Epithelial cell of proximal tubule (primary cell): Measurements from ENCODE around the gene ABCG8. TPM values are rescaled to one million over a fixed set of nuclear protein-coding genes. Genes with fewer than 3 reads are reported as not detected.

Source experiments
- DNase-seq: peaks from one replicate; pipeline ENCODE4 v3.0.0-alpha.2; 2011; ENCODE audit warnings: low read depth
- H3K4me3 ChIP-seq: 2 replicates; pipeline ENCODE4 v1.5.1; 2011; ENCODE audit warnings: low read depth, mild to moderate bottlenecking, low read length
- CTCF ChIP-seq: conservative IDR thresholded peaks from 2 replicates; pipeline ENCODE4 v1.5.1; 2012; ENCODE audit warnings: low read depth, mild to moderate bottlenecking, low read length
- total RNA-seq: library from RNA; depleted of rRNA; stranded (reverse); fragments of >200 nt; gene quantifications from 2 replicates; pipeline ENCODE4 v1.2.3, GENCODE V29; 2015

The ABCG8 gene
- total RNA-seq, 1 donor from 2014 or later = not detected

- DNase-seq = no peak
- no peak for TF ChIP-seq CTCF
- no peak overlapping the region for H3K4me3 ChIP-seq
Measured at GRCh38 chr2:43880471-43880870, 41.7 kb downstream of the ABCG8 start.

- no peak for TF ChIP-seq CTCF
Measured at GRCh38 chr2:43880952-43881351, 42.2 kb downstream of the ABCG8 start.

GRCh38 chr2:43882312-43882711 lies 43.5 kb downstream of the ABCG8 start:
- no peak overlapping the region for H3K4me3 ChIP-seq
- DNase-seq = no peak
- TF ChIP-seq CTCF = no peak

More at GRCh38 chr2:43880952-43881351, 42.2 kb downstream of the ABCG8 start:
- DNase-seq = no peak
- no peak overlapping the region for H3K4me3 ChIP-seq

GRCh38 chr2:43884689-43885088 lies 45.9 kb downstream of the ABCG8 start:
- DNase-seq = no peak

GRCh38 chr2:43885132-43885632 lies 46.4 kb downstream of the ABCG8 start:
- no peak overlapping the region for H3K4me3 ChIP-seq
- no peak for TF ChIP-seq CTCF
- DNase-seq = no peak

More at GRCh38 chr2:43884689-43885088, 45.9 kb downstream of the ABCG8 start:
- H3K4me3 ChIP-seq = no peak overlapping the region
- no peak for TF ChIP-seq CTCF

- no peak overlapping the region for H3K4me3 ChIP-seq
- DNase-seq = no peak
- TF ChIP-seq CTCF = no peak
Measured at GRCh38 chr2:43887176-43887575, 48.4 kb downstream of the ABCG8 start.

- no peak for TF ChIP-seq CTCF
- DNase-seq = no peak
- H3K4me3 ChIP-seq = no peak overlapping the region
Measured at GRCh38 chr2:43889416-43889815, 50.6 kb downstream of the ABCG8 start.
